Measurements from ENCODE around the gene XPO6.

GRCh38 chr16:28053461-28053860 lies 158.3 kb downstream of the XPO6 start:
- TF ChIP-seq, protein P1, sequence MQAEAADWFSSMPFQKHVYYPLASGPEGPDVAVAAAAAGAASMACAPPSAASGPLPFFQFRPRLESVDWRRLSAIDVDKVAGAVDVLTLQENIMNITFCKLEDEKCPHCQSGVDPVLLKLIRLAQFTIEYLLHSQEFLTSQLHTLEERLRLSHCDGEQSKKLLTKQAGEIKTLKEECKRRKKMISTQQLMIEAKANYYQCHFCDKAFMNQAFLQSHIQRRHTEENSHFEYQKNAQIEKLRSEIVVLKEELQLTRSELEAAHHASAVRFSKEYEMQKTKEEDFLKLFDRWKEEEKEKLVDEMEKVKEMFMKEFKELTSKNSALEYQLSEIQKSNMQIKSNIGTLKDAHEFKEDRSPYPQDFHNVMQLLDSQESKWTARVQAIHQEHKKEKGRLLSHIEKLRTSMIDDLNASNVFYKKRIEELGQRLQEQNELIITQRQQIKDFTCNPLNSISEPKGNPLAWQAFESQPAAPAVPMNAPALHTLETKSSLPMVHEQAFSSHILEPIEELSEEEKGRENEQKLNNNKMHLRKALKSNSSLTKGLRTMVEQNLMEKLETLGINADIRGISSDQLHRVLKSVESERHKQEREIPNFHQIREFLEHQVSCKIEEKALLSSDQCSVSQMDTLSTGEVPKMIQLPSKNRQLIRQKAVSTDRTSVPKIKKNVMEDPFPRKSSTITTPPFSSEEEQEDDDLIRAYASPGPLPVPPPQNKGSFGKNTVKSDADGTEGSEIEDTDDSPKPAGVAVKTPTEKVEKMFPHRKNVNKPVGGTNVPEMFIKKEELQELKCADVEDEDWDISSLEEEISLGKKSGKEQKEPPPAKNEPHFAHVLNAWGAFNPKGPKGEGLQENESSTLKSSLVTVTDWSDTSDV (CRISPR knock-in tag; IDR thresholded peaks at IDR 0.05), result no peak
- no peak for TF ChIP-seq ZNF496 (CRISPR knock-in tag; IDR thresholded peaks at IDR 0.05; ENCODE audit: insufficient replicate concordance)
- TF ChIP-seq POLR2A (IDR thresholded peaks at IDR 0.05; ENCODE audit: insufficient read depth in 1 of 2, low read depth in 2 of 2, low read length in 2 of 2), result no peak
- TF ChIP-seq, protein P2, sequence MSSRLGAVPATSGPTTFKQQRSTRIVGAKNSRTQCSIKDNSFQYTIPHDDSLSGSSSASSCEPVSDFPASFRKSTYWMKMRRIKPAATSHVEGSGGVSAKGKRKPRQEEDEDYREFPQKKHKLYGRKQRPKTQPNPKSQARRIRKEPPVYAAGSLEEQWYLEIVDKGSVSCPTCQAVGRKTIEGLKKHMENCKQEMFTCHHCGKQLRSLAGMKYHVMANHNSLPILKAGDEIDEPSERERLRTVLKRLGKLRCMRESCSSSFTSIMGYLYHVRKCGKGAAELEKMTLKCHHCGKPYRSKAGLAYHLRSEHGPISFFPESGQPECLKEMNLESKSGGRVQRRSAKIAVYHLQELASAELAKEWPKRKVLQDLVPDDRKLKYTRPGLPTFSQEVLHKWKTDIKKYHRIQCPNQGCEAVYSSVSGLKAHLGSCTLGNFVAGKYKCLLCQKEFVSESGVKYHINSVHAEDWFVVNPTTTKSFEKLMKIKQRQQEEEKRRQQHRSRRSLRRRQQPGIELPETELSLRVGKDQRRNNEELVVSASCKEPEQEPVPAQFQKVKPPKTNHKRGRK (CRISPR knock-in tag; IDR thresholded peaks at IDR 0.05), result no peak
- TF ChIP-seq ZNF781 (CRISPR knock-in tag; IDR thresholded peaks at IDR 0.05; ENCODE audit: borderline replicate concordance, not compliant biosample characterization), result no peak
- no peak for TF ChIP-seq CEBPB (IDR thresholded peaks at IDR 0.05; ENCODE audit: borderline replicate concordance, low read depth, low read length)
- TF ChIP-seq JUND (CRISPR knock-in tag; IDR thresholded peaks at IDR 0.05), result no peak
- TF ChIP-seq, protein P3, sequence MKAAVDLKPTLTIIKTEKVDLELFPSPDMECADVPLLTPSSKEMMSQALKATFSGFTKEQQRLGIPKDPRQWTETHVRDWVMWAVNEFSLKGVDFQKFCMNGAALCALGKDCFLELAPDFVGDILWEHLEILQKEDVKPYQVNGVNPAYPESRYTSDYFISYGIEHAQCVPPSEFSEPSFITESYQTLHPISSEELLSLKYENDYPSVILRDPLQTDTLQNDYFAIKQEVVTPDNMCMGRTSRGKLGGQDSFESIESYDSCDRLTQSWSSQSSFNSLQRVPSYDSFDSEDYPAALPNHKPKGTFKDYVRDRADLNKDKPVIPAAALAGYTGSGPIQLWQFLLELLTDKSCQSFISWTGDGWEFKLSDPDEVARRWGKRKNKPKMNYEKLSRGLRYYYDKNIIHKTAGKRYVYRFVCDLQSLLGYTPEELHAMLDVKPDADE (CRISPR knock-in tag; IDR thresholded peaks at IDR 0.05), result no peak
- TF ChIP-seq ZNF660 (CRISPR knock-in tag; IDR thresholded peaks at IDR 0.05; ENCODE audit: borderline replicate concordance, low read depth), result no peak
- TF ChIP-seq CAMTA2 (CRISPR knock-in tag; IDR thresholded peaks at IDR 0.05; ENCODE audit: borderline replicate concordance), result no peak
- no peak for TF ChIP-seq KDM1A (CRISPR knock-in tag; IDR thresholded peaks at IDR 0.05)
- no peak for TF ChIP-seq ZNF790 (CRISPR knock-in tag; IDR thresholded peaks at IDR 0.05; ENCODE audit: borderline replicate concordance)
- no peak for TF ChIP-seq EZH2 (conservative IDR thresholded peaks at IDR 0.05; ENCODE audit: low read depth, low read length)
